Epithelial cell of proximal tubule (primary cell): ENCODE results near the gene ATP8B3. TPM values are rescaled to one million over a fixed set of nuclear protein-coding genes. Genes with fewer than 3 reads are reported as not detected.

Source experiments
- DNase-seq: peaks from one replicate; pipeline ENCODE4 v3.0.0-alpha.2; 2011; ENCODE audit warnings: low read depth
- H3K4me3 ChIP-seq: 2 replicates; pipeline ENCODE4 v1.5.1; 2011; ENCODE audit warnings: low read depth, mild to moderate bottlenecking, low read length
- total RNA-seq: library from RNA; depleted of rRNA; stranded (reverse); fragments of >200 nt; gene quantifications from 2 replicates; pipeline ENCODE4 v1.2.3, GENCODE V29; 2015
- TF ChIP-seq, protein P1 (sequence below): conservative IDR thresholded peaks from 2 replicates; pipeline ENCODE4 v1.5.1; 2012; ENCODE audit warnings: low read depth, mild to moderate bottlenecking, low read length

The ATP8B3 gene
- total RNA-seq, 1 donor from 2014 or later = 1.7 TPM

DNA sequence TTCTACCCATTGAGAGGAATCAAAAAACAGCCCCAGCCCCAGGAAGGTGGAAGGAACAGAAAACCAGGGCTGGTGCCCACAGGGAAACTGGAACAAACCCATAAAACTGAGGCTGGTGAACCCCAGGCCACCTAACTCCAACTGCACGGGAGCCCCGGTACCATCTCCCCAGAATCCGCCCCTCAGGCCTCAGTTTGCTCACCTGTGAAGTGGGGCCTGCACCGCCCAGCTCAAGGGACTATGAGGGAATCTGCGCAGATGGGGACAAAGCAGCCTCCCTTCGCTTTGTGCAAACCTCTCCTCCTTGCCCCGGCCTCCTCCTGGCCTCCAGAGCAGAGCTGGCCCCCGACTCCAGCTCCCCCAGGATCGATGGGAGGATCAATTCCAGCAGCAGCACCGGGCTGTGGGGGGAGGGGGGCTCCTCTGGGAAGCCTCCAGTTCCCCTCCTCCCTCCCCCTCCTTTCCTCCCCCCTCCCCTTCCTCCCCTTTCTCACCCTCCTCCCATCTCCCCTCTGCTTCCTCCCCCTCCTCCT lies 67.9 kb downstream of the ATP8B3 start:
- DNase-seq = no peak
- no peak overlapping the region for H3K4me3 ChIP-seq
- TF ChIP-seq, protein P1, sequence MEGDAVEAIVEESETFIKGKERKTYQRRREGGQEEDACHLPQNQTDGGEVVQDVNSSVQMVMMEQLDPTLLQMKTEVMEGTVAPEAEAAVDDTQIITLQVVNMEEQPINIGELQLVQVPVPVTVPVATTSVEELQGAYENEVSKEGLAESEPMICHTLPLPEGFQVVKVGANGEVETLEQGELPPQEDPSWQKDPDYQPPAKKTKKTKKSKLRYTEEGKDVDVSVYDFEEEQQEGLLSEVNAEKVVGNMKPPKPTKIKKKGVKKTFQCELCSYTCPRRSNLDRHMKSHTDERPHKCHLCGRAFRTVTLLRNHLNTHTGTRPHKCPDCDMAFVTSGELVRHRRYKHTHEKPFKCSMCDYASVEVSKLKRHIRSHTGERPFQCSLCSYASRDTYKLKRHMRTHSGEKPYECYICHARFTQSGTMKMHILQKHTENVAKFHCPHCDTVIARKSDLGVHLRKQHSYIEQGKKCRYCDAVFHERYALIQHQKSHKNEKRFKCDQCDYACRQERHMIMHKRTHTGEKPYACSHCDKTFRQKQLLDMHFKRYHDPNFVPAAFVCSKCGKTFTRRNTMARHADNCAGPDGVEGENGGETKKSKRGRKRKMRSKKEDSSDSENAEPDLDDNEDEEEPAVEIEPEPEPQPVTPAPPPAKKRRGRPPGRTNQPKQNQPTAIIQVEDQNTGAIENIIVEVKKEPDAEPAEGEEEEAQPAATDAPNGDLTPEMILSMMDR = no peak

DNA sequence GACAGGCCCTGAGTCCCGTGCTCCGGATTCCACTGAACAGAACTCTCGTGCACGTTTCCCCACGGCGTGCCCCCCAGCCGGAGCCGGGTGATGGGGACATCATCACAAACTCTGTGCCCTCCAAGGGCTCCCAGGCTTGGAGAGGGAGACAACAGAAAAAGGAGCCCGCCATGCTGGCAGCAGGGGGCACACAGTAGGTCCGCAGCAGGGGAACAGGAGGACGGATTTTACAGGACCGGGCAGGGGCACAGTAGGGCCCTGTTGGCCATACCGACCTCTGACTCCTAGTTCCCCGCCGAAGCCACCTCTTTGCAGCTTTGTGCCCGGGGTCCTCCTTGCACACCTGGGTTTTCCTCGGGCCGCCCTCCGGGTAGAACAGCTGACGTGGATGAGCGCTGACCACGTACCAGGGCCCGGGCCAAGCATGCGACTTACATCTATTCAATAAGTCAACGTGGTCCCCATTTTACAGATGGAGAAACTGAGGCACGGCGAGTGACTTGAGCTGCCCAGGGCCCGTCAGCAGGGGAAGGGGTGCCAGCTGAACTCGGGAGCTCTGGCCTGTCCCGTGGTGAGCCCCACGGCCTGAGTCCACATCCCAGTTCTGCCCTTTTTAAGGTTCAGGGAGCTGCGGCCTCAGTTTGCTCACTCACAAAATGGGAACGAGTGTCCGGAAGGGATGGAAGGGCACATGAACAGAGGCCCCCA lies 68.9 kb downstream of the ATP8B3 start:
- no peak for DNase-seq
- no peak overlapping the region for H3K4me3 ChIP-seq
- TF ChIP-seq, protein P1 = no peak

DNA sequence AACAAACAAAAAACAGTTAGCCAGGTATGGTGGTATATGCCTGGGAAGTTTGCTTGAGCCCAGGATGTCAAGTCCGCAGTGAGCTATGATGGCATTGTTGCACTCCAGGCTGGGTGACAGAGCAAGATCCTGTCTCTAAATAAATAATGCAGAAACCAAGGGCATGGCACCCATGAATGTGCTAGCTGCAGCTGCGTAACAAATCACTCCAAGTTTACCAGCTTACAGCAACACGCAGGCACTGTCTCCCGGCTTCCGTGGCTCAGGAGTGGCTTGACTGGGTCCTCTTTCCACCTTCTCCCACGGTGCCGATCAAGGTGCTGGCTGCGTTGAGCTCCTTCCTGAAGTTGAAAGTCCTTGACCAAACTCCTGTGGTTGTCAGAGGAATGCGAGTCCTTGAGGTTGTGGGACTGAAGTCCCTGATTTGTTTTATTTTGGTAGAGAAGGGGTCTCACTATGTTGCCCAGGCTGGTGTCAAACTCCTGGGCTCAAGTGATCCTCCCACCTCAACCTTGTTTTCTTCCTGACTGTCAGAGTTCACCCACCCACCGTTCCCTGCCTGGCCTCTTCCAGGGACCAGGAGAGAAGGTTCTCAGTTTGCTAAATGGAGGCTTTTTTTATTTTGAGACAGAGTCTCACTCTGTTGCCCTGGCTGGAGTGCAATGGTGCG lies 72.0 kb downstream of the ATP8B3 start:
- no peak overlapping the region for H3K4me3 ChIP-seq
- no peak for DNase-seq
- TF ChIP-seq, protein P1 = no peak

DNA sequence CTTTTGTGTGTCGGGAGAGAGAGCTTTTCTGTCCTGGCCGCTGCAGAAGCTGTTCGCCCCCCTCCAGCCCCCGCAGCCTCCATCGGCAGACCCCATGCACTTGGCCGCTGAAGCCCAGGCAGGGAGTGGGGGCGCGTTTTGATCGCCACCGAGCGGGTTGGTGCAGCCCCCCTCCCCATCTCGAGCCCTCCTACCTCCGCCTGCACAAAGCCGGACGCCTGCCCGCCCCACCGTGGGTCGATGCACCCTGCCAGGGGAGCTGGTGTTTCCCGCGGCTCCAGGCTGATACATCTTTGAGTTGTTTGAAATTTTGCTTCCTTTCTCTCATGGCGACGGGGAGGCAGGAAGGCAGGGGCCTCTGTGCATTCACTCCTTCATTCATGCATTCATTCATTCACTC lies 75.1 kb downstream of the ATP8B3 start:
- no peak for DNase-seq
- TF ChIP-seq, protein P1 = no peak
- no peak overlapping the region for H3K4me3 ChIP-seq

DNA sequence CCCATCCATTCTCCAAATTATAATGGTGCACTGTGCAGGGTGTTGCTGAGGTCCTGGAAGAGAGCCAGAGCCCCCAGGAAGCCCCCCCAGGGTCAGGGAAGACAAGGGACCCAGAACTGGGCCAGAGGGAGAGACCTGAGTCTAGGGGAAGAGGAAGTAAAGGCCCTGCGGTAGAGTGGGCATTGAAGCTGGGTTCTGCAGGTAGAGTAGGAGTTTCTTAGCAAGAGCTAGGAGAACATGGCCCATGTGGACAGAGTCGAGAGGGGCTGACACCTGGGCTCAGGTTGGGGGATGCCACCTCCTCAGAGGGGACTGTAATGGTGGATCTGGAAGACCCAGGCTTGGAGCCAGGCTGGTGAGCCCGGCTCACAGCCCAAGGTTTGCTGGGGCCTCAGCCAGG lies 75.8 kb downstream of the ATP8B3 start:
- no peak for DNase-seq
- TF ChIP-seq, protein P1 = no peak
- H3K4me3 ChIP-seq = no peak overlapping the region

DNA sequence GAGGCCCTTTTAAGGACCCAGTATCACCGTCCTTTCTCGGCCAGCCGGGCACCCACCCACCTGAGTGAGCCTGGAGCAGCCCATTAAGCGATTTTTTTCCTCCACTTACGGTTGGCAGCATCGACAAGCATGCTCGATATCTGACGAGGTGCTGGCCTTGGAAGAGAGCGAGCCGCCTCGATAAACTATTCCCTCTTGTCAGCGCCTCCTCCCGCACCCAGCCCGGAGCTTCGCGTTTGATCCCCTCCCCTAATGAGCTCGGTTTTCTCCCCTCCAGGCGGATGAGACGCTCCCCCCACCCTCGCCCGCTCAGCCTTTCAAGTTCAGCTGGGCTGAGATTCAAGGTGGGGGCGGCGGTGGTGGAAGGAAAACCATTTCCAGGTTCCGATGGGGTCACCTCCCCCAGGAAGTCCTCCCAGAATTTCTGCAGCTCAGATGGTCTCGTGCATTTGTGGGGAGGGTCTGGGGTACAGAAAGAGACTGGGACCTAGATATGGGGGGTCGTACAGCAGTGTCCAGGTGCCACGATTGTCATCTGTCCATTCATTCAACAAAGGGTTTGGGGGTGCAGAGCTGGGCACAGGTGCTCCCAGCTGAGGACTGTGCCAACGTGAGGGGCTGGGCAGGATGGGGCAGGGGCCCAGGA lies 77.6 kb downstream of the ATP8B3 start:
- TF ChIP-seq, protein P1 = no peak
- no peak for DNase-seq
- no peak overlapping the region for H3K4me3 ChIP-seq

Other genes starting within 250 kb of the ATP8B3 start
- gene MEX3D, start 244.0 kb downstream of the ATP8B3 start, total RNA-seq = 134 and 139 TPM in 2 replicates
- 115 and 149 TPM in 2 replicates for gene MBD3, start 219.4 kb downstream of the ATP8B3 start, total RNA-seq
- 91.4 and 114 TPM in 2 replicates for gene UQCR11, start 206.8 kb downstream of the ATP8B3 start, total RNA-seq
- gene TCF3, start 159.7 kb downstream of the ATP8B3 start, total RNA-seq = 180 and 197 TPM in 2 replicates
- not detected in 2 replicates for gene ONECUT3, start 58.8 kb downstream of the ATP8B3 start, total RNA-seq
- 14.5 and 18.4 TPM in 2 replicates for gene REXO1, start 36.2 kb upstream of the ATP8B3 start, total RNA-seq
- 28.1 and 28.8 TPM in 2 replicates for gene KLF16, start 51.3 kb upstream of the ATP8B3 start, total RNA-seq
- gene ABHD17A, start 73.2 kb upstream of the ATP8B3 start, total RNA-seq = 83.4 and 112 TPM in 2 replicates
- gene ADAT3, start 93.1 kb upstream of the ATP8B3 start, total RNA-seq = 10.3 and 12.6 TPM in 2 replicates
- gene SCAMP4, start 93.1 kb upstream of the ATP8B3 start, total RNA-seq = 108 and 134 TPM in 2 replicates
- 82.9 and 85.4 TPM in 2 replicates for gene CSNK1G2, start 128.9 kb upstream of the ATP8B3 start, total RNA-seq
- gene BTBD2, start 203.4 kb upstream of the ATP8B3 start, total RNA-seq = 56.2 and 59.7 TPM in 2 replicates
- 118 and 154 TPM in 2 replicates for gene MKNK2, start 239.0 kb upstream of the ATP8B3 start, total RNA-seq